DND-41 (cell line): ENCODE measurements around the gene SLIT2.

Source experiments
- ATAC-seq: fragments of 200-7000 bp; cut with Tn5 transposase; 3 replicates; pipeline ENCODE4 v1.9.1; 2021; ENCODE audit warnings: low read depth; ENCODE audit not compliant: insufficient read depth
- DNase-seq: peaks from one replicate; pipeline ENCODE4 v3.0.0-alpha.2; 2020
- H2AFZ ChIP-seq: 2 replicates; pipeline ENCODE4 v1.6.0; 2012; ENCODE audit warnings: low read depth, low read length
- H3K27ac ChIP-seq: 2 replicates; pipeline ENCODE4 v1.5.1; 2012; ENCODE audit warnings: low read length, inconsistent platforms
- H3K27me3 ChIP-seq: fragments of 200-600 bp; sonication (generic); 2 replicates; pipeline ENCODE4 v1.6.0; 2012; ENCODE audit warnings: low read length, mild to moderate bottlenecking, inconsistent platforms; ENCODE audit not compliant: insufficient read depth, poor library complexity
- H3K36me3 ChIP-seq: 2 replicates; pipeline ENCODE4 v1.5.1; 2012; ENCODE audit warnings: low read length, inconsistent platforms; ENCODE audit not compliant: insufficient read depth
- H3K4me1 ChIP-seq: 2 replicates; pipeline ENCODE4 v1.5.1; 2012; ENCODE audit warnings: mild to moderate bottlenecking, low read length; ENCODE audit not compliant: insufficient read depth
- H3K4me2 ChIP-seq: 2 replicates; pipeline ENCODE4 v1.6.0; 2012; ENCODE audit warnings: mild to moderate bottlenecking, moderate library complexity, low read length, inconsistent platforms; ENCODE audit not compliant: insufficient read depth
- H3K4me3 ChIP-seq, 2 experiments: fragments of 200-600 bp in 1 of 2; shearing (Covaris generic) in 1 of 2; 2 replicates each; pipeline ENCODE4 v1.5.1; 2012 to 2016; ENCODE audit warnings: inconsistent platforms in 2 of 2, low read length in 2 of 2, mild to moderate bottlenecking in 2 of 2, low read depth in 1 of 2, moderate library complexity in 1 of 2
- H3K79me2 ChIP-seq: 2 replicates; pipeline ENCODE4 v1.6.0; 2012; ENCODE audit warnings: low read length, inconsistent platforms; ENCODE audit not compliant: insufficient read depth
- H3K9ac ChIP-seq: 2 replicates; pipeline ENCODE4 v1.6.0; 2012; ENCODE audit warnings: low read depth, mild to moderate bottlenecking, inconsistent platforms, low read length, moderate library complexity
- H3K9me3 ChIP-seq: 2 replicates; pipeline ENCODE4 v1.5.1; 2012; ENCODE audit warnings: low read length, moderate library complexity, mild to moderate bottlenecking, inconsistent platforms; ENCODE audit not compliant: insufficient read depth, severe bottlenecking
- H4K20me1 ChIP-seq: 2 replicates; pipeline ENCODE4 v1.6.0; 2012; ENCODE audit warnings: low read length; ENCODE audit not compliant: insufficient read depth
- CTCF ChIP-seq: IDR thresholded peaks from 2 replicates; pipeline ENCODE4 v1.5.1; 2012; ENCODE audit warnings: borderline replicate concordance, low read length, moderate library complexity, mild to moderate bottlenecking; ENCODE audit not compliant: poor library complexity, severe bottlenecking; ENCODE audit errors: extremely low read depth
- EZH2 ChIP-seq: IDR thresholded peaks from 3 replicates; pipeline ENCODE4 v1.6.1; 2012; ENCODE audit warnings: borderline replicate concordance, low read depth, mild to moderate bottlenecking, moderate library complexity, low read length, inconsistent platforms; ENCODE audit not compliant: severe bottlenecking

The SLIT2 gene

GRCh38 chr4:20251796-20252655 lies at the start of gene SLIT2:
SLIT2 (plus strand) TSS chr4:20251905; CDS start chr4:20253816, 1,911 bp downstream.
- no peaks in the 10 kb centered on the region for H4K20me1 ChIP-seq
- no peaks in the 10 kb centered on the region for H3K36me3 ChIP-seq
- peaks cover 14% of the 10 kb centered on the region for H3K9me3 ChIP-seq
- H3K9ac ChIP-seq = no peak within 1 kb of the TSS
- H3K27me3 ChIP-seq = no peaks in the 10 kb centered on the region
- no peak within 1 kb of the TSS for H2AFZ ChIP-seq
- no peak within 1 kb of the TSS for H3K27ac ChIP-seq
- H3K79me2 ChIP-seq = no peaks in the 10 kb centered on the region
- H3K4me1 ChIP-seq = no peaks in the 10 kb centered on the region
- no peak within 1 kb of the TSS for H3K4me2 ChIP-seq
- TF ChIP-seq CTCF (no peak), EZH2 (no peak)
- no peak within 1 kb of the TSS for H3K4me3 ChIP-seq
- no peak for ATAC-seq
- DNase-seq = no peak

GRCh38 chr4:20203508-20203907 lies 48.2 kb upstream of the SLIT2 start:
- no peaks in the 10 kb centered on the region for H3K79me2 ChIP-seq
- no peaks in the 10 kb centered on the region for H3K27me3 ChIP-seq
- no peaks in the 10 kb centered on the region for H3K9me3 ChIP-seq
- no peaks in the 10 kb centered on the region for H3K36me3 ChIP-seq
- no peak overlapping the region for H3K4me2 ChIP-seq
- no peaks in the 10 kb centered on the region for H4K20me1 ChIP-seq
- H3K9ac ChIP-seq = no peak overlapping the region
- no peak for ATAC-seq
- no peak for TF ChIP-seq EZH2
- TF ChIP-seq CTCF = no peak
- H2AFZ ChIP-seq = no peak overlapping the region
- no peak overlapping the region for H3K27ac ChIP-seq
- no peak overlapping the region for H3K4me3 ChIP-seq
- DNase-seq = no peak
- H3K4me1 ChIP-seq = no peaks in the 10 kb centered on the region

- H3K36me3 ChIP-seq = no peaks in the 10 kb centered on the region
- H3K4me2 ChIP-seq = no peak overlapping the region
- no peak overlapping the region for H3K9ac ChIP-seq
- H3K4me1 ChIP-seq = no peaks in the 10 kb centered on the region
- H3K27ac ChIP-seq = no peak overlapping the region
- DNase-seq = no peak
- H3K27me3 ChIP-seq = no peaks in the 10 kb centered on the region
- H3K4me3 ChIP-seq = no peak overlapping the region
- H3K79me2 ChIP-seq = no peaks in the 10 kb centered on the region
- TF ChIP-seq EZH2 (no peak), CTCF (no peak)
- no peak for ATAC-seq
- no peaks in the 10 kb centered on the region for H3K9me3 ChIP-seq
- H4K20me1 ChIP-seq = no peaks in the 10 kb centered on the region
- no peak overlapping the region for H2AFZ ChIP-seq
Observed at GRCh38 chr4:20217521-20217920, 34.2 kb upstream of the SLIT2 start.
